Motor neuron (in vitro differentiated cells): ENCODE results near the gene ATAD5. TPM values are rescaled to one million over a fixed set of nuclear protein-coding genes. Genes with fewer than 3 reads are reported as not detected.

ENCODE experiments used
- ATAC-seq, 8 experiments: fragments of 200-7000 bp; cut with Tn5 transposase; replicated peaks in 6 of 8; 2 replicates each; pipeline ENCODE4 v1.8.0; 2021; ENCODE audit warnings: mild to moderate bottlenecking in 8 of 8, moderate library complexity in 8 of 8
- H3K27ac ChIP-seq, 2 donors: fragments of 250-450 bp; sonication (Bioruptor Pico); 2 replicates each; pipeline ENCODE4 v1.9.0; 2021; ENCODE audit warnings: antibody characterized with exemption in 2 of 2, mild to moderate bottlenecking in 2 of 2, moderate library complexity in 1 of 2
- H3K4me1 ChIP-seq, 2 donors: fragments of 250-450 bp; sonication (Bioruptor Pico); replicated peaks in 1 of 2; 2 replicates each; pipeline ENCODE4 v1.6.1; 2021; ENCODE audit warnings: antibody characterized with exemption in 2 of 2, mild to moderate bottlenecking in 2 of 2, moderate library complexity in 1 of 2
- H3K4me3 ChIP-seq, 5 donors: fragments of 250-450 bp; sonication (Bioruptor Pico); 2 replicates each; pipeline ENCODE4 v1.9.0; 2021; ENCODE audit warnings: antibody characterized with exemption in 5 of 5, mild to moderate bottlenecking in 5 of 5, moderate library complexity in 4 of 5
- WGBS, 10 experiments: fragments of 450-650 bp; shearing (Covaris generic); methylation state at CpG; one replicate each; pipeline ENCODE4 v1.0.0; 2022; 5-methylcytosine and 5-hydroxymethylcytosine counted together
- in situ Hi-C, 9 experiments: fragments of 400-800 bp; cut with MboI; loops; one replicate each; pipeline ENCODE4 v1.15.0; 2021; ENCODE audit warnings: low sequenced_read_pairs in 9 of 9, low pct_unique_long_range_greater_than_20kb in 2 of 9; ENCODE audit not compliant: unreplicated experiment in 9 of 9
- total RNA-seq, 8 experiments: library from RNA; unstranded; fragments of 300-600 nt; gene quantifications; 2 replicates each; pipeline versions ENCODE4 v1.2.3 to v1.2.4, GENCODE V29; 2022

Gene ATAD5, protein sequence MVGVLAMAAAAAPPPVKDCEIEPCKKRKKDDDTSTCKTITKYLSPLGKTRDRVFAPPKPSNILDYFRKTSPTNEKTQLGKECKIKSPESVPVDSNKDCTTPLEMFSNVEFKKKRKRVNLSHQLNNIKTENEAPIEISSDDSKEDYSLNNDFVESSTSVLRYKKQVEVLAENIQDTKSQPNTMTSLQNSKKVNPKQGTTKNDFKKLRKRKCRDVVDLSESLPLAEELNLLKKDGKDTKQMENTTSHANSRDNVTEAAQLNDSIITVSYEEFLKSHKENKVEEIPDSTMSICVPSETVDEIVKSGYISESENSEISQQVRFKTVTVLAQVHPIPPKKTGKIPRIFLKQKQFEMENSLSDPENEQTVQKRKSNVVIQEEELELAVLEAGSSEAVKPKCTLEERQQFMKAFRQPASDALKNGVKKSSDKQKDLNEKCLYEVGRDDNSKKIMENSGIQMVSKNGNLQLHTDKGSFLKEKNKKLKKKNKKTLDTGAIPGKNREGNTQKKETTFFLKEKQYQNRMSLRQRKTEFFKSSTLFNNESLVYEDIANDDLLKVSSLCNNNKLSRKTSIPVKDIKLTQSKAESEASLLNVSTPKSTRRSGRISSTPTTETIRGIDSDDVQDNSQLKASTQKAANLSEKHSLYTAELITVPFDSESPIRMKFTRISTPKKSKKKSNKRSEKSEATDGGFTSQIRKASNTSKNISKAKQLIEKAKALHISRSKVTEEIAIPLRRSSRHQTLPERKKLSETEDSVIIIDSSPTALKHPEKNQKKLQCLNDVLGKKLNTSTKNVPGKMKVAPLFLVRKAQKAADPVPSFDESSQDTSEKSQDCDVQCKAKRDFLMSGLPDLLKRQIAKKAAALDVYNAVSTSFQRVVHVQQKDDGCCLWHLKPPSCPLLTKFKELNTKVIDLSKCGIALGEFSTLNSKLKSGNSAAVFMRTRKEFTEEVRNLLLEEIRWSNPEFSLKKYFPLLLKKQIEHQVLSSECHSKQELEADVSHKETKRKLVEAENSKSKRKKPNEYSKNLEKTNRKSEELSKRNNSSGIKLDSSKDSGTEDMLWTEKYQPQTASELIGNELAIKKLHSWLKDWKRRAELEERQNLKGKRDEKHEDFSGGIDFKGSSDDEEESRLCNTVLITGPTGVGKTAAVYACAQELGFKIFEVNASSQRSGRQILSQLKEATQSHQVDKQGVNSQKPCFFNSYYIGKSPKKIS (N-terminal part only)
- 10 to 100 TPM in 3 of 8 experiments, 1 to 10 TPM in 4, under 1 TPM in 1; 0.51 to 12.4 (median 3.4) TPM for total RNA-seq

DNA sequence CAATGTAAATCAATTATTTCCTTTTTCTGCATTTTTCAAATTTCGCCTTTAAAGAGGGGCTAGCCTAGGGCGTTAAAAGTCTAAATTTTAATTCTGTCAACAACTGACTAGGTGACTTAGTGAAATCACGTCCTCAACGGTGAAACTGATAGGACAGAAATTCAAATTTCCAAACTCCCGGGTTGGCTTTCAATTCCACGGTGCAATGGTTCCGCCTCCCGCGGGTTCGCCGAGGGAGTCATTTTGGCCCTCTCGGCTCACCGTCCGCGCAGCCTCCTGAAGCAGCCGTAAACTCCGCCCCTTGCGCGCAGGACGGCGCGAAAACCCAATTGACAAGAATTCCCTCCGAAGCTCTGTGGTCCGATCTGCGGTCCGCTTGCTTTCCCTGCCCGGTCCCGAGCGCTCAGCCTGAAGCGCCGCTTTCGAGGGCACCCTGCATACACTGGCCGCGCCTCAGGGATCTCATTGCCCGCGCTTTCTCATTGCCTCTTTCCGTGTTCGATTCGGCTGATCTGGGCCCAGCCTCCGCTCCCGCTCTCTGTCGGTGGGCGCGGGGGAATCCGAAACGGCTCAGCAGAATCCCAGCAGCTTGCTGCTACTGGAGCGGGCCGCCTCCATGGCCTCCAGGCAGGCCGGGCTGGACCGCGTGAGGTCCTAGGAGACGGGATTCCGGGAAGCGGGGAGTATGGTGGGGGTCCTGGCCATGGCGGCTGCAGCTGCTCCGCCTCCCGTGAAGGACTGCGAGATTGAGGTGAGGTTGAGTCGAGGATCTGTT is at the start of gene ATAD5:
TSS of gene ATAD5 (plus strand) at position 304 of the 775 bp plus-strand sequence. CDS start at position 686, 382 bp downstream.
- in situ Hi-C loops = no loop called here
- peak; percentile 95 to 99 (median 97) for ATAC-seq
- Histone ChIP-seq H3K27ac (peak within 1 kb of the TSS in 1 of 2 donors; percentile 62), H3K4me3 (peak within 1 kb of the TSS; percentile 61 to 100 (median 84)), H3K4me1 (peaks cover 7% of the 10 kb centered on the region in 2 donors)
- WGBS, 10 experiments = 0 to 5% (median 0%) methylated on average over 2 to 28 of the region's 59 CpGs

DNA sequence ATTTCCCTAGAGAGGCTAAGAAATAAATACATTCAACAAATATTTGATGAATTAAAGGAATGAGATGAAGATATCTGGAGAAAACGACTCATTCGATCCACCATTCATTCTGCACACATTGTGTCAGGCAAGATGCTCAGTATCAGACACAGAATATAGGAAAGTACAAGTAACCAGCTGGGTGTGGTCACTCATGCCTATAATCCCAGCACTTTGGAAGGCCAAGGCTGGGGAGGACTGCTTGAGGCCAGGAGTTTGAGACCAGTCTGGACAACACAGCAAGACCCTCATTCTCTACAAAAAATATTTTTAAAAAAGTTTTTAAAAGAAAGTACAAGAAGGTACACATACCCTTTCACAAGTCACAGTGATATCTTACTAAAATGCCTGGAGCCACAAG is 49.6 kb upstream of the ATAD5 start:
- in situ Hi-C loops = no loop called here
- no peaks in the 10 kb centered on the region for H3K4me1 ChIP-seq
- H3K4me3 ChIP-seq = no peak overlapping the region
- WGBS, 10 experiments = 80 to 100% (median 100%) methylated on average over 2 of the region's 2 CpGs; no CpG with 5 or more reads in 2 of the 10 experiments
- ATAC-seq = no peak
- no peak overlapping the region for H3K27ac ChIP-seq

DNA sequence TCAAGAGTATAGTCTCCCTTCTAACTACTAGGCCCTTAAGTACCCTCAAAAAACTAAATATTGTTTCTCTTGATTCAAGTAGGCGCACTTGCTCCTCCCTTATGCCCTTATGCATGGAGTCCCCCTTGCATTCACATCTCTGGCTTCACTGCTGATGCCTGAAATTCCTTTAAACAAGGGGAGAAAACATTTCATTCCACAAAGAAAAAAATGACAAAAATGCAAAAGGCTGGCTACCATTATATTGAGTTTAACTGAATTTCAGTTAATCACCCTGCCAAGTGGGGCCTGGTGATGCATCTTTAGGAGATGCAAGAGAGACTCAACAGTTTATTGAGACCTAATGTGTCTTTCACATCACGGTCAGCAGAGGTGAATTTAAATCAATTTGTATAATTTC is 42.8 kb upstream of the ATAD5 start:
- no peaks in the 10 kb centered on the region for H3K4me1 ChIP-seq
- H3K27ac ChIP-seq = no peak overlapping the region
- ATAC-seq = peak in 1 of 8 experiments; percentile 20
- H3K4me3 ChIP-seq = no peak overlapping the region
- 60 to 100% (median 83%) methylated on average over 1 to 2 of the region's 2 CpGs; no CpG with 5 or more reads in 1 of the 10 experiments for WGBS, 10 experiments
- in situ Hi-C loops = no loop called here

DNA sequence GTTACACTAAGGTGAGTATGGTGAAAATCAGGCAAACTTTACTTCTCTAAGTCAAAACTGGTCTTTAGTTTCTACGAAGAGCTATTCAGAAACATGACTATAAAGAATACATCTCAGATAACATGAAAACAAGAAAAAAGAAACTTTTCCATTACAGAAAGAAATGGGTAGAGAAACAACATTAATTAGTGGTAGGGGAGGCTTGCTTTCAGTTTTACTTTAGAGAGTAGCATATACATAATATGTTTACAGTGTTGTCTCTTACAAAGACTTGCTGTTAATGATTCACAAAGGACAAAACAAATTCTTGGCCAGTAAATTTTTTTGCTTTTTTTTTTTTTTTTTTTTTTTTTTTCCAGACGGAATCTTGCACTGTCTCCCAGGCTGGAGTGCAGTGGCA is 41.5 kb upstream of the ATAD5 start:
- Histone ChIP-seq H3K4me1 (no peaks in the 10 kb centered on the region), H3K27ac (no peak overlapping the region), H3K4me3 (no peak overlapping the region)
- in situ Hi-C loops = no loop called here
- 20 to 100% (median 92%) methylated on average over 1 to 2 of the region's 2 CpGs; no CpG with 5 or more reads in 1 of the 10 experiments for WGBS, 10 experiments
- ATAC-seq = no peak

GRCh38 chr17:30793282-30793977 is 38.3 kb upstream of the ATAD5 start:
- in situ Hi-C loops = no loop called here
- ATAC-seq = no peak
- Histone ChIP-seq H3K4me3 (no peak overlapping the region), H3K4me1 (no peaks in the 10 kb centered on the region), H3K27ac (no peak overlapping the region)
- 92 to 100% (median 95%) methylated on average over 4 to 9 of the region's 9 CpGs; no CpG with 5 or more reads in 2 of the 10 experiments for WGBS, 10 experiments

- Histone ChIP-seq H3K4me3 (no peak overlapping the region), H3K4me1 (no peaks in the 10 kb centered on the region), H3K27ac (no peak overlapping the region)
- in situ Hi-C loops = no loop called here
- ATAC-seq = peak in 2 of 8 experiments; percentile 36 to 63
- WGBS, 10 experiments = 58 to 100% (median 97%) methylated on average over 1 to 5 of the region's 5 CpGs; no CpG with 5 or more reads in 1 of the 10 experiments
Observed at GRCh38 chr17:30794372-30794771, 37.4 kb upstream of the ATAD5 start.

- WGBS, 10 experiments = 50 to 100% (median 97%) methylated on average over 1 to 4 of the region's 4 CpGs; no CpG with 5 or more reads in 1 of the 10 experiments
- no peak for ATAC-seq
- in situ Hi-C loops = no loop called here
- H3K27ac ChIP-seq = no peak overlapping the region
- H3K4me3 ChIP-seq = no peak overlapping the region
- no peaks in the 10 kb centered on the region for H3K4me1 ChIP-seq
Observed at GRCh38 chr17:30796016-30796415, 35.8 kb upstream of the ATAD5 start.

DNA sequence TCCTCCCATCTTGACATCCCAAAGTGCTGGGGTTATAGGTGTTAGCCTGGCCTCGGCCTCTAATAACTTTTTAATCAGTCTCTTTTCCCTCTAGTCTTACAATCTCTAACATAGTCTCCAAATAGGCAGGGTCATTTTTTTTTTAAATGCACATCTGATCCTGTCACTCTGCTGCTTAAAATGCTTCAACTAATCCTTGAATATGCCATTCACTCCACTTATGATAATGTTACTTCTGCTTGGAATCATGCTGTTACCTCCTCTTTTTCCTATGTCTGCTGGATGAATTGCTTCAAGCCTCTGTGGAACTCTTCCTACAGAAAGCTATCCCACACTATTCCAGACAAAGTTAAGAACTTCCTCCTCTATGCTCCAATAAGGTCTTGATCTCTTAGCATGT is 30.1 kb upstream of the ATAD5 start:
- WGBS, 10 experiments = 86 to 100% (median 100%) methylated on average over 1 of the region's 1 CpG; no CpG with 5 or more reads in 6 of the 10 experiments
- no peak overlapping the region for H3K27ac ChIP-seq
- H3K4me3 ChIP-seq = no peak overlapping the region
- in situ Hi-C loops = no loop called here
- ATAC-seq = peak in 3 of 8 experiments; percentile 76 to 86 (median 85)
- H3K4me1 ChIP-seq = no peaks in the 10 kb centered on the region

GRCh38 chr17:30805944-30806456 is 25.8 kb upstream of the ATAD5 start:
- no peak overlapping the region for H3K4me3 ChIP-seq
- no peaks in the 10 kb centered on the region for H3K4me1 ChIP-seq
- in situ Hi-C loops = no loop called here
- H3K27ac ChIP-seq = no peak overlapping the region
- no peak for ATAC-seq
- 17 to 100% (median 88%) methylated on average over 1 to 2 of the region's 2 CpGs; no CpG with 5 or more reads in 1 of the 10 experiments for WGBS, 10 experiments

- H3K27ac ChIP-seq = no peak overlapping the region
- ATAC-seq = peak in 3 of 8 experiments; percentile 69 to 94 (median 75)
- H3K4me3 ChIP-seq = no peak overlapping the region
- 0 to 67% (median 38%) methylated on average over 1 of the region's 1 CpG; no CpG with 5 or more reads in 2 of the 10 experiments for WGBS, 10 experiments
- in situ Hi-C loops = no loop called here
- no peaks in the 10 kb centered on the region for H3K4me1 ChIP-seq
Observed at GRCh38 chr17:30807896-30808295, 23.9 kb upstream of the ATAD5 start.

DNA sequence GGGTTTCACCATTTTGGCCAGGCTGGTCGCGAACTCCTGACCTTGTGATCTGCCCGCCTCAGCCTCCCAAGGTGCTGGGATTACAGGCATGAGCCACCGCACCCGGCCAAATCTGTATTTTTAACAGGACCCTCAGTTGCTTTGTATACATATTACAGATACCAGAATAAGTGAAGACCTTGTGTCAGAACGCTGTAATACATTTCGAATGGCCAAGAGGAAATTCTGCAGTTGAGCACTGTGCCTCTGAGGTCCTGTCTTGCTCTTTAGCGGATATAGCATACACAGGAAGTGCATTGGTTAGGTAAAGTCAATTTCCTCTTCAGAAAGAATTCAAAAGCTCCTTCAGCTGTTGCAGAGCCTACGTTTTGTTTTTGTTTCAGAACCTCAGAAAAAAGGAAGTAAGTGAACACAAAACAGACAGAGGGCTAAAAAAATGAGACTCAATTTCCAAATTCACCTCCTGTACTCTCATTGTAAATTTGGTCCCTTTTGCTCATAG is 22.9 kb upstream of the ATAD5 start:
- ATAC-seq = no peak
- WGBS, 10 experiments = 55 to 100% (median 96%) methylated on average over 2 to 9 of the region's 9 CpGs; no CpG with 5 or more reads in 1 of the 10 experiments
- in situ Hi-C loops = no loop called here
- Histone ChIP-seq H3K27ac (no peak overlapping the region), H3K4me3 (no peak overlapping the region), H3K4me1 (no peaks in the 10 kb centered on the region)
